Glomerular visceral epithelial cell (primary cell): ENCODE measurements around the gene RNF180.
"Not testable (repeated sequence)": the region's sequence is repeated elsewhere in the genome, so short reads cannot be mapped to it uniquely, and the experiment has no call there.

ENCODE experiments used
- DNase-seq: peaks from one replicate; pipeline ENCODE4 v3.0.0-alpha.2; 2016; ENCODE audit errors: extremely low spot score

RNF180 gene

DNA sequence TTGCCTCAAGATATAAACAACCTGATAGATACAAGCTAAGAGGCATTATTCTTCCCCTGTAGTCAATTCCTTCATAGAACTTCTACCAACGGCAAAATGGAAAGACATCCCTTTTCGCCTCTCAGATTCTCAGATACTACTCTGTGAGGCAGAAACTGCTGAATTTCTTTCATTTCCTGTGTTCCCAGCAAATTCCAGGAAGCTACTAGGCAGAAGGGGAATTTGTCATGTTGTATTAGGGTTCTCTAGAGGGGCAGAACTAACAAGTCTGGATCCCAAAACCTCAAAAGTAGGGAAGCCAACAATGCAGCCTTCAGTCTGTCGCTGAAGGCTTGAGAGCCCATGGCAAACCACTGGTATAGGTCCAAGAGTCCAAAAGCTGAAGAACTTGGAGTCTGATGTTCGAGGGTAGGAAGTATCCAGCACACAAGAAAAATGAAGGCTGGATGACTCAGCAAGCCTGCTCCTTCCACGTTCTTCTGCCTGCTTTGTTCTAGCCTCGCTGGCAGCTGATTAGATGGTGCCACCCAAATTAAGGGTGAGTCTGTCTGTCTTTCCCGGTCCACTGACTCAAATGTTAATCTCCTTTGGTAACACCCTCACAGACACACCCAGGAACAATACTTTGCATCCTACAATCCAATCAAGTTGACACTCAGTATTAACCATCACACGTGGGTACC lies 15.2 kb downstream of the RNF180 start:
- DNase-seq = no peak

DNA sequence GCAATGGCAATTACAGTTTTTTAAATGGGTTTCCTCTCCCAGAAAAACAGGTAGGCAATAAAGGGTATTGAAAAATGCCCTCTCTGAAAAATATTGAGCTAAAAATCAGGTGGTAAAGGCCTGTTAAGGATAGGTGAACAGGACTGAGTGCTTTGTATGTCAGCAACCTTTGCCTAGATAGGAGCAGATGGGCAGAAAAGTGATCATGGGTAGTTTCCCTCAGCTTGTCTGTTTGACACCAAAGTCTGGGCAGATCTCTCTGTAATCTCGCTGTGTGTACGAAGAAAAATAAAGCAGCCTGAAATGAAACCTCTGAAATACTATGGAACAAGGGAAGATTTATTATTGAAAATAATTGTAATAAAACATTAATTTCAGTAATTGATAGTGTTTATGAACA lies 15.8 kb downstream of the RNF180 start:
- DNase-seq = no peak

DNA sequence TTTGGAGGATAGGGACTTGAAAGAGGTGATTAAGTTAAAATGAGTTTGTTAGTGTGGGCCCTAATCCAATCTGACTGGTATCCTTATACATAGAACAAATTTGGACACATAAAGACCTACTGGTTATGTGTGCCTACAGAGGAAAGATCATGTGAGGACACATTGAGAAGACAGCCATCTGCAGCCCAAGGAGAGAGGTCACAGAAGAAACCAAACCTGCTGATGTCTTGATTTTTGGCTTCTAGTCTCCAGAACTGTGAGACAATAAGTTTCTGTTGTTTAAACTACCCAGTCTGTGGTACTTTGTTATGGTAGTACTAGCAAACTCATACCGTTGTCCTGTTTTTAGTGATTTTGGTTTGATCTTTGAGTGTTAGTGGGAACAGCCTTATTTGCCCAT lies 18.3 kb downstream of the RNF180 start:
- DNase-seq = no peak

DNA sequence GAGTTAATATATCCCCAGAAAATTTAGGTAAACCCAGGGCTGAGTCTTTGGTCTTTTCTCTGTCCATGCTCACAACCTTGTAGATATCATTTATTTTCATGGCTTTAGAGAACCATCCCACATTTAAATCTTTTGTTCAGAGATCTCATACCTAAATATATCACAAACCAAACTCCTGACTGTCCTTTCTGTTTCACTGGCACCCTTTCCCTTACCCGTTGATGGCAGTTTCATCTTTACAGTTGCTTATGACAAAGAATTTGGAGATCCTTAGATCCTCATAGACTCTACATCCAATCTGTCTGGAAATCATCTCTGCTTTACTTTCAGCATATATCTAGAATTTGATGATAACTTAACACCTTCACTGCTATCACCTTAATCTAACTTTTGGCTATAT lies 19.2 kb downstream of the RNF180 start:
- DNase-seq = no peak

DNA sequence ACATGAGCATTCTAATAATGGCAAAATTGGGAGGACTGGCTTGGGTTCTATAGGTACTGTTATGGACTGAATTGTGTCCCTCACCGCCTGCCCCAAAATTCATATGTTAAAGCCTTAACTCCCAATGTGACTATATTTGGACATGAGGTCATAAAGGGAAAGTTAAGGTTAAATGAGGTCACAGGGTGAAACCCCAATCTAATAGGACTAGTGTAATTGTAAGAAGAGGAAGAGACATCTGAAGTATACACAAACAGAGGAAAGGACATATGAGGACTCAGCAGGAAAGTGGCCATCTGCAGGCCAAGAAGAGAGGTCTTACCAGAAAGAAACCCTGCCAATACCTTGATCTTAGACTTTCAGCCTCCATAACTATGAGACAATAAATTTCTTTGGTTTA lies 23.1 kb downstream of the RNF180 start:
- DNase-seq = no peak

DNA sequence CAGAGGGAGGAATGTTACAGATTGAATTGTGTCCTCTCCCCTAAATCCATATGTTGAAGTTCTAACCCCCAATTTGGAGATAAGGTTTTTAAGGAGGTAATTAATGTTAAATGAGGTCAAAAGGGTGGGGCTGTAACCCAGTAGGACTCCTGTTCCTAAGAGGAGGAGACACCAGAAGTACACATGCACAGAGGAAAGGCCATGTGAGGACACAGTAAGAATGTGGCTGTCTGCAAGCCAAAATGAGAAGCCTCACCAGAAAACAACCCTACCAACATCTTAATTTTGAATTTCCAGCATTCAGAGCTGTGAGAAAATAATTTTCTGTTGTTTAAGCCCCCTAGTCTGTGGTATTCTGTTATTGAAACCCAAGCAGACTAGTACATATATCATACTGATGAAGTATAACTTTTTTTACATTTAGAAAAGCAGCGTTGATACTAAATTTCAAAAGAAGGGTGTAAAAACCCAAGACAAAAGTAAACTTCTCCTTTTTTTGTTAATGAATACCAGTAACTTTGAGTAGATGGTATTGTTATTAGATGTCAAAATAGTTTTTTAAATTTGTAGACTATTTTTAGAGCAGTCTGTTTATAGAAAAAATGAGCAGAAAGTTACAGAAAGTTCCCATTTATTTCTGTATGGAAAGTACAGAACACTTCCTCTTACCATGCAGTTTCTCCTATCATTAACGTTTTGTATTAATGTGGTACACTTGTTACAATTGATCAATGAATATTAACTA lies 25.1 kb downstream of the RNF180 start:
- no peak for DNase-seq

DNA sequence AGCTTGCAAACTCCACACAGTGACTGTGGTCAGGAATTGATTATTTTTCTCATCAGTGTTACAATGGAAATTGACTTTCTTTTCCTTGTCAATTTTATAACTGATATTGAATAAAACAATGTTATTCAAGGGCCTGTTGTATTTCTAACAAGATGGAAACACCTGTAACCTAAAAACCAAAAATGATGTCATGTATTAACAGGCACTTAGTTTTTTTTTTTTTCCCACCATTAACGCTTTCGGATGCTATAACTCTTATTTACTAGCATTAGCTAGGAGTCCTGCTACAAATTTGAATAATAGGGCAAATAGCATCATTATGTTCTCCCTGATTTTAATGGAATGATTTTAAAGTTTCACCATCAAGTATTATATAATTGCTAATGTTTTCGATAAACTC lies 30.3 kb downstream of the RNF180 start:
- no peak for DNase-seq

DNA sequence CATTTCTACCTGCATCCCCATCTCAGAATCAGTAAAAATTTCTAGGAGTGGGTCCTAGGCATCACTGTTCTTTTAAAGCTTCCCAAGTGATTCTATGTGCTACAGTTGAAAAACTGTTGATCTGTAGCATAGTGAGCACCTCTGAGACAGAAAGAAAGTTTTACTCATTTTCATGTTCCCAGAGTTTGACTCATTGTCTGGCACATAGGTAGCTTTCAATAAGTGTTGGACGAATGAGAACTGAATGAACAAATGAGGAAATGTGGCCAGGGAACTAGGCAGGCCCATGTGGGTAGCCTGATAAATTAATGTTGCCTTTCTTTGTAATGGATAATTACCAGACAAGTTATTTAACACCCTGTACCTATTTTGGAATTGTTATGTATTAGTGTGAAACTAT lies 33.8 kb downstream of the RNF180 start:
- no peak for DNase-seq

DNA sequence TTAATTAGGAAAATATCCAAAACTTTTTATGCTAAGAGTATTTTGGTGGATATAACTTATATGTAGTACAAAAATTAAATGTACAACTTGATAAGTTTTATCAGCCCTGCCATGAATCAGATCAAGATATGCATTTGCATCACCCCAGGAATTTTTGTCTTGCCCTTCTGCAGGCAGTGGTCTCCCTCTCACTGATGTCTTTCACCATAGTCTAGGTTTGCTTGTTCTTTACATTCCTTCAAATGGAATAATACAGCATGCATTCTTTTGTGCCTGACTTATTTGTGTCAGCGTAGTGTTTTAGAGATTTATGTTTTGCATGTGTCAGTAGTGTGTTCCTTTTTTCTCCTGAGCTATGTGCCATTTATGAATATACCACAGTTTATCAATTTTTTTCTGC lies 36.4 kb downstream of the RNF180 start:
- DNase-seq = no peak

DNA sequence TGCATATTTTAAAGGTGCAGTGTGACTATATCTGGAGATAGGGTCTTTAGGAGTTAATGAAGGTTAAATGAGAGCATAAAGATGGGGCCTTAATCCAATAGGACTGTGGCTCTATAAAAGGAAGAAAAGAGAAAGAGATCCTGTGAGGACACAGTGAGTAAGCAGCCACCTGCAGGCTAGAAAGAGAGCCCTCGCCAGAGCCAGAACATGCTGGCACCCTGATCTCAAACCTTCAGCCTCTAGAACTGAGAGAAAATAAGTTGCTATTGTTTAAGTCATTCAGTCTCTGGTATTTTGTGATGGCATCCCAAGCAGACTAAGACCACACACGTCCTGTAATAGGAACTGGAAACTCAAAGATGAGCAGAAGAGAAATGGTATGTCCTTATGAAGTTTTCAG lies 41.0 kb downstream of the RNF180 start:
- no peak for DNase-seq

DNA sequence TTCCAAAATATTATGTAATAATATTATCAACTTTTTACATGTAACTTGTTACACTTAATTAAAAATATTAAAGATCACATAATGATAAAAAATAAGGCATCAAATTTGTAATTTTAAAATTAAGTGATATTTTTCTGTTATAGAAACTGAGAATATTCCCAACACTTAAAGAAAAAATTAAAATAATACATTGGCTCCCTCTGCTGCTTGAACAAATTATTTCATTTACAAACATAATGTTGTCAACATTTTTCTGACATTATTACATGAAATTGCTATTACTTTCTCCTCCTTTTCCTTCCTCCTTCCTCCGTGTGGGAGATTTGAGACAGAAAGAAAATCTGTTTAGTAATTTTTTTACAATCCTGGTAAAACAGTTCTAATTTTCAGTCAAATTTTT lies 42.3 kb downstream of the RNF180 start:
- DNase-seq = peak; percentile 30

DNA sequence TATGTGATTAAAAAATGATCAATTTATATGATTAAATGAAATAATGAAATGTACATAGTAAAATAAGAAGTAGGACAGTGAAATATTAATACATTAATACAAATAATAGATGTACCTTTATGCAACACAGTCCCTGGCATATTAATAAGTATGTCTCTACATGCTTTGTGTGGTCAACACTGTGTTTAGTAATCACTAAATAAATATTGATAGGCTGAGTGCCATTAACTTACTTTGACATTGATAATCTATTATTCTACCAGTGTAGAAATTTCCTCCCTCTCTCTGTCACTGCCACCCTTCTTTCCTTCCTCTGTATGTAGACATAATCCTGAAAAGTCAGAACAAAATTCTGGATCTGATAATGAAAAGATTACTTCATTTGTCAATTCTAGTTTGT lies 43.7 kb downstream of the RNF180 start:
- DNase-seq = no peak

DNA sequence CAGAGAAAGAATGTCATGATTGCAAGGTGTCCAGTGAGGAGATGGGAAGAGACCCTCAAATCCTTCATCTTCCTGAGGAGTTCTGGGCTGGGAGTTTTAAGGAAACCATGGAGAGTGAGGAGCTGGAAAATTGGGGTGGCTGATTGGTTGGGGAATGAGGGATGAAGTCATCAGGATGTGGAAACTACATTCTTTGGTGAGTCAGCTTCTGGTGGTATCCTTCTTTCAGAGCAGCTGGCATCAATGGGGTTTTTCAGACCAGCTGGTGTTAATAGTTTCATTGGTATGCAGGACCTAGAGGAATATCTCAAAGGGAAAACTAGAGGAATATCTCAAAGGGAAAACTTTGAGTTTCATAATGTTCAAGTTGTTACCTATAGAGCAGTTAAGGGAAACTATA lies 45.2 kb downstream of the RNF180 start:
- DNase-seq = peak; percentile 88

DNA sequence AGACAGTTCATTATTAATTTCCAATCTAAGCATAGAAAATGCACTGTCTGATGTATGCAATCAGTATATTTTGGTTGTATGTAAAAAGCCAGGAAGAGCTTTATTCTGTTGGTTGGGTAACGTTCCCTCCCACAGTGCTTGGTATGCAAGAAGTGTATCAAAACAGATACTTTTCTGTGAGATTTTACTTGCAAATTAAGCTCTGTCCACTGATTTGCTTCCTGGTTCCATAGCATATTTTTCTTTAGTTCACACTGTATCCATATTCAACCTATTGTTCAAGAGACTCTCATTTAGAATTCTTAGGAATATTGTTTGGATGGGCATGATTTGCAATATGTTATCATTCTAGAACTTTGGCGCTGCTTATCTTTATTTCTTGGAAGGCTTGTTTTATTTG lies 47.4 kb downstream of the RNF180 start:
- no peak for DNase-seq

DNA sequence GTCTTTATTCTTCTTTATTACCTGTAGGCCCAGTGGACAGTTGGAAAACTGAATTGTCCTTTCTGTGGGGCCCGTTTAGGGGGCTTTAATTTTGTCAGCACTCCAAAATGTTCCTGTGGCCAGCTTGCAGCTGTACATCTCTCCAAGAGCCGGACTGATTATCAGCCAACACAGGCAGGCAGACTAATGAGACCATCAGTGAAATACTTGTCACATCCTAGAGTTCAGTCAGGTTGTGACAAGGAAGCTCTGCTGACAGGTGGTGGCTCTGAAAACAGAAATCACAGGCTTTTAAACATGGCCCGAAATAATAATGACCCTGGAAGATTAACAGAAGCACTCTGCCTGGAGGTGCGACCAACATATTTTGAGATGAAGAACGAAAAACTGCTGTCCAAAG lies 47.9 kb downstream of the RNF180 start:
- no peak for DNase-seq

DNA sequence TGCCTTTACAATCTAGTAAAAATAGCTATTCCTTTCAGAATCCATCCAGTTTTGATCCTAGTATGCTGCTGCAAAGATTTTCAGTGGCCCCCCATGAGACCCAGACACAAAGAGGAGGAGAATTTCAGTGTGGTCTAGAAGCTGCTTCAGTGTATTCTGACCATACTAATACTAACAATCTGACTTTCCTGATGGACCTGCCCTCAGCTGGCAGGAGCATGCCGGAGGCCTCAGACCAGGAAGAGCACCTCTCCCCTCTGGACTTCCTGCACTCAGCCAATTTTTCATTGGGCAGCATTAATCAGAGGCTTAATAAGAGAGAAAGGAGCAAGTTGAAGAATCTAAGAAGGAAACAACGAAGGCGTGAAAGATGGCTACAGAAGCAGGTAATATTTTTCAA lies 48.5 kb downstream of the RNF180 start:
- no peak for DNase-seq

DNA sequence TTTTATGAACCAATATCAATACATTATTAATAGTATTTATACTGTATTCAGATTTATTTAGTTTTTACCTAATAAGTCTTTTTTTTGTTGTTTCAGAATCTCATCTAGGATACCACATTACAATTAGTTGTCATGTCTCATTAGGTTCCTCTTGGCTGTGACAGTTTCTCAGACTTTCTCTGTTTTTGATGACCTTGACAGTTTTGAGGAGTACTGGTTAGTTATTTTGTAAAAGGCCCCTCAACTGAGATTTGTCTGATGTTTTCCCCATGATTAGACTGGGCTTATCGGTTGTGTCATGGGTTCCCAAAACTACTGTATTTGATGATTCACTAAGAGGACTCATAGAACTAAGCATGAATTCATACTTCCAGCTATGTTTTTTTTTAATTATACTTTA lies 56.3 kb downstream of the RNF180 start:
- DNase-seq = no peak

DNA sequence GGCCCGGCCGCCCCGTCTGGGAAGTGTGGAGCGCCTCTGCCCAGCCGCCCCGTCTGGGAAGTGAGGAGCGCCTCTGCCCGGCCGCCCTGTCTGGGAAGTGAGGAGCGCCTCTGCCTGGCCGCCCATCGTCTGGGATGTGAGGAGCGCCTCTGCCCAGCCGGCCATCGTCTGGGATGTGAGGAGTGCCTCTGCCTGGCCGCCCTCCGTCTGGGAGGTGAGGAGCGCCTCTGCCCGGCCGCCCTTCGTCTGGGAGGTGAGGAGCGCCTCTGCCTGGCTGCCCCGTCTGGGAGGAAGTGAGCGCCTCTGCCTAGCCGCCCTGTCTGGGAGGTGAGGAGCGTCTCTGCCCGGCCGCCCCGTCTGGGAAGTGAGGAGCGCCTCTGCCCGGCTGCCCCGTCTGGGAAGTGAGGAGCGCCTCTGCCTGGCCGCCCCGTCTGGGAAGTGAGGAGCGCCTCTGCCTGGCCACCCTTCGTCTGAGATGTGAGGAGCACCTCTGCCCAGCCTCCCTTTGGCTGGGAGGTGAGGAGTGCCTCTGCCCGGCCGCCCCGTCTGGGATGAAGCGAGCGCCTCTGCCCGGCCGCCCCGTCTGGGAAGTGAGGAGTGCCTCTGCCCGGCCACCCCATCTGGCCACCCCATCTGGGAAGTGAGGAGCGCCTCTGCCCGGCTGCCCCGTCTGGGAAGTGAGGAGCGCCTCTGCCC lies 59.8 kb downstream of the RNF180 start:
- not testable (repeated sequence) for DNase-seq

DNA sequence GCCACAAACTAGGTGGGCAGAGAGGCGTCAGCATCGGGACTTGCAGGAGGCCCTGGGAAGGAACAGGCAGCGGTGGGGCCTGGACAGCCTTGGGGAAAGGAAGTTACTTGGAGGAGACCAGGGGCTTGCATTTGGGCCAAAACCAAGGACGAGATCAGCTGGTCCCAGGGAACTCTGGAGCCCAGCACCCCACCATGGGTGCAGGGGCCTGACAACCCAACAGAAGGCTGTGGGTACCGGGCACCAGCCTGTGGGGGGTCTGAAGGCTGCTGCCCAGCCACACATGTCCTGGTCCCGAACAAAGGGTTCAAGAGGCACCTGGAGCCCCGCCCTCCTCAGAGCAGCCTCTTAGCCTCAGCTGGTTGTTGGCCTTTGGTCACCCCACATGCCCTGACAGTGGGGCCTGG lies 61.5 kb downstream of the RNF180 start:
- DNase-seq = not testable (repeated sequence)

DNA sequence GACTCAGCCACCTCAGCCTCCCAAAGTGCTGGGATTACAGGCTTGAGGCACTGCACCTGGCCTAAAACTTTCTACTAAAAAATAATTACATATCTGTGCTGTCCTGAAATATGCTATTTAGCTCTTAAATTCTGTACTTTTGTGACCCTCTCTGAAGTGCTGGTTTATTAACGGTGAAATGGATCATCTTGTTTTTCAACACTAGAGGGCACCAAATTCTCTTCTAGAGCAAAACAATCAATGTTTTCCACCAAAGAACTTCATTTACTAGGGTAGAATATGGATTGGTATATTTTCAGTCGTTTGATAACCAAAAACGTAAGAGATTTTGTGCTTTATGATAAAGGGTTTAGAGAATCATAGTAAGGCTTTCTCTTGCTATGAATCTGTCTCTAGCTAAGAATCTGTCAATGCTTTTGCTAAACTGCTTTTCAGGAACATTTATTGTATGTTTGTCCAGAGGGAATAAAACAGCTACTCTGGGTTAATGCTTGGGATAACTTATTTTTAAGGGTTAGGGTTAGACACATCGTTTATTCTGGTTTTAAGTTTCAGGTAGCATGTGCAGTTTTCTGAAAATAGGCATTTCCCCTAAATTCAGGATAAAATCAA lies 63.6 kb downstream of the RNF180 start:
- DNase-seq = peak; percentile 42

DNA sequence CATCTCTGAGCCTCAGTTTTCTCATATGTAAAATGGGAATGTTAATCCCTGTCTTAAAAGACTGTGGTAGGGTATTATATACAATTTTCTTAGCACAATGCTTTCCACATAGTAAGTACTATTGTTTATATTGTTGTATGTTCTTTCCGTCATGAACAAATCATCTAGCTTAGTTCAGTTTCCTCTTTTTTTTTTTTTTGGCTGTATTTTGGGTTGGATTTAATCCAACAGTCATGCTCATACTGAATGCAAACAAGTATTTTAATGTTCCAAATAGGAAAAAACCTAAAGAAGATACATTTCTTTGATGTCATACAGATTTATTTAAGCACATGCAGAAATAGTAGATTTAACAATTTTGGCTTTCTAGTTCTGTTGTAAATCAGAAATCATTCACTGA lies 95.1 kb downstream of the RNF180 start:
- no peak for DNase-seq

DNA sequence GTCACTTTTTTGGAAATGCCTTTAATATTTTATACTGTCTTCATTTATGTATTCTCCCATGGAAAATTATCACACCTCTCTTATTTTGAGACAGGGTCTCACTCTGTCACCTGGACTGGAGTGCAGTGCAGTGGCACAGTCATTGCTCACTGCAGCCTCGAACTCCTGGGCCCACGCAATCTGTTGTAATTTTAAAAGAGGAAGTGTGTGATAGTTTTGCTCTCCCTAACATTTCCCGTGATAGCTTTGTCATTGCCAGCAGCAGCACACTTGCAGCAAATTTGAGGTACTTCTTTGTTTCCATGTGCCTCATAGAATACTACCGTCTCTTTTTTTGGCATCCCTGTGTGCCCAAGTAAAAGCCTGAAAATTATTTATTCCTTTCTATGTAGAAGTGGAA lies 103.5 kb downstream of the RNF180 start:
- no peak for DNase-seq

DNA sequence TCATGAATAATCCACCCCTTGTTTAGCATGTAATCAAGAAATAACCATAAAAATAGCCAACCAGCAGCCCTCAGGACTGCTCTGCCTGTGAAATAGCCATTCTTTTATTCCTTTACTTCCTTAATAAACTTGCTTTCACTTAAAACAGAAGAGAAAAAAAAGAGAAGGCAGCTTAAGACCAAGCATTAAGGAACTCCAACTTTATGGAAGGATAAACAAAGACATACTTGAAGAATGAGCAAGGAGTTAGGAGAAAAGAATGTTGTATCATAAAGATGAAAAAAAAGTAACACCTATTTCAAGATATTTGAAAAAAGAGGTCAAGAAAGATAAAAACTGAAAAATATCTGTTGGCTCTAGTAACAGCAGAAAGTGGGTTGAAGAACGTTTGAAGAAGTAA lies 107.6 kb downstream of the RNF180 start:
- no peak for DNase-seq
